ENCODE results near the gene GPR25. TPM values are rescaled to one million over a fixed set of nuclear protein-coding genes. Genes with fewer than 3 reads are reported as not detected.

Gene GPR25
- total and polyA plus RNA-seq, 3 experiments from 2014 or later = 0.18 to 34.0 (median 0.44) TPM

DNA sequence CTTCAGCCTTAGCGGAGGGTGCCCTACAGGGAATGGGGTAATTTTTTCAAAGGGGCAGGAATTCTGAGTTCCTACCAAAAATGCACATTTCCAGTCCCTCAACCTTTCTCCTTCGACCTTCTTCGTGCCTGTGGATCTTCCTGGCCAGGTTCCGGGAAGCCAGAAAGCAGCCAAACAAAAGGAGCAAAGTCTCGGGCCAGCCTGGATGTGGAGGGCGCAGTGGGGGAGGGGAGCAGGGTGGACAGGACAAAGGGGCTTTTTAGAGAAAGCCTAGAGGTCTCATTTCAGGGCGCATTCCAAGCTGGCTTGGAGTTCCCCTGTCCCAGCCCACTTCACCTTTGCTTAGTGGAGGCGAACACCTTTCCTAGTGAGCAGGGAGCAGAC lies 19.0 kb downstream of the GPR25 start:
- ChIA-PET POLR2A (no interaction called here), CTCF (no interaction called here)
- DNase-seq = peak in 1 of 5 donors; percentile 21
- Histone ChIP-seq H3K27ac (ENCODE audit: low read depth, low read length) (no peak overlapping the region), H3K4me3 (ENCODE audit: low read length) (no peak overlapping the region), H3K36me3 (ENCODE audit: insufficient read depth, low read length) (no peaks in the 10 kb centered on the region), H3K27me3 (ENCODE audit: insufficient read depth, low read length, poor library complexity, severe bottlenecking) (peaks cover 12% of the 10 kb centered on the region), H3K9me3 (ENCODE audit: low read length) (no peaks in the 10 kb centered on the region), H3K4me1 (ENCODE audit: insufficient read depth, low read length) (peaks cover 46% of the 10 kb centered on the region)
- Mint-ChIP-seq H3K27ac (peak overlapping the region in 1 of 8 donors; percentile 62), H3K9me3 (no peaks in the 10 kb centered on the region), H3K27me3 (peaks cover 18 to 23% of the 10 kb centered on the region in 2 donors), H3K4me1 (peaks cover 39 to 51% (median 50%) of the 10 kb centered on the region in 3 donors), H3K36me3 (no peaks in the 10 kb centered on the region), H3K4me3 (peak overlapping the region in 6 of 7 donors; percentile 45 to 85 (median 71))

DNA sequence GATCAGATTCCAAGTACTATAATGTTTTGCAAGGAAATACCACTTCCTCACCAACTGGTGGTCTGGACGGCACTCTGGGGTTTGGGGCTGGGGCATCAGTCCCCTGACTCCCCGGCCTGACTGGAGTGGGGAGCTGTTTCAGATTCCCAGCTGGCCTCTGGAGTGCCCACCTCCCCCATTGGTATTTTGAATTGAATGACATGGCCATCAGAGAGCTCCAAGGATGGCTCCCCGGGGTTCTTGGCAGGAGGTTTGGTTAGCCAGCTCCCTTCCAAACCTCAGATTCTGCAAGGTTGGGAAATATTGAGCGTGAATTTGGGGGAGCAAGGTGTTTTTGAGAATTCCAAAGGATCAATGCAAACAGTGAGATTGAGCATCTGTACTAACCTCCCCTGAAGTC lies 19.8 kb downstream of the GPR25 start:
- Mint-ChIP-seq H3K4me1 (peaks cover 33 to 44% (median 44%) of the 10 kb centered on the region in 3 donors), H3K9me3 (no peaks in the 10 kb centered on the region), H3K36me3 (no peaks in the 10 kb centered on the region), H3K27me3 (peaks cover 18 to 23% of the 10 kb centered on the region in 2 donors), H3K27ac (peak overlapping the region in 1 of 8 donors; percentile 19), H3K4me3 (peak overlapping the region in 2 of 7 donors; percentile 12 to 72)
- no peaks in the 10 kb centered on the region for H3K9me3 ChIP-seq (ENCODE audit: low read length)
- peak in 1 of 5 donors; percentile 18 for DNase-seq
- H3K4me1 ChIP-seq (ENCODE audit: insufficient read depth, low read length) = peaks cover 41% of the 10 kb centered on the region
- no peak overlapping the region for H3K27ac ChIP-seq (ENCODE audit: low read depth, low read length)
- peaks cover 12% of the 10 kb centered on the region for H3K27me3 ChIP-seq (ENCODE audit: insufficient read depth, low read length, poor library complexity, severe bottlenecking)
- ChIA-PET CTCF (no interaction called here), POLR2A (no interaction called here)
- H3K4me3 ChIP-seq (ENCODE audit: low read length) = no peak overlapping the region
- H3K36me3 ChIP-seq (ENCODE audit: insufficient read depth, low read length) = no peaks in the 10 kb centered on the region

DNA sequence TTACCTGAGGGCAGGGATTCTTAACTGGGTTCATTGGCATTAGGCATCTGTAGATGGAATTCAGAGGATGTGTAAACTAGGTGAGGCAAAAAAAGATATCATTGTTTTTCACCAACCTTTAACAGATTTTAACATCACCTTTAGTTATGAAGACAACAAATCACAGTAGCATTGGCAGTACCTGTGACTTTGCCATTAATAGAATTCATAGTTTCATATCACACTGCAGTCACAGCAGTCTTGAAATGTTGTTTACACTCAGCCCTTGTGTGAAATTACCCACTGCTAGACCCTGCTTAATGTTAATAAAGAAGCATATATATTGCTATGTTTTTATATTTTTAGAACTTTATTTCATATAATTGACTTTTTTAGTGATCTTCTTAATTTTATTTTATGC lies 20.2 kb downstream of the GPR25 start:
- H3K27ac ChIP-seq (ENCODE audit: low read depth, low read length) = no peak overlapping the region
- H3K36me3 ChIP-seq (ENCODE audit: insufficient read depth, low read length) = no peaks in the 10 kb centered on the region
- Mint-ChIP-seq H3K27ac (no peak overlapping the region), H3K36me3 (no peaks in the 10 kb centered on the region), H3K27me3 (peaks cover 18 to 23% of the 10 kb centered on the region in 2 donors), H3K4me1 (peaks cover 29 to 40% (median 40%) of the 10 kb centered on the region in 3 donors), H3K9me3 (no peaks in the 10 kb centered on the region), H3K4me3 (peak overlapping the region in 1 of 7 donors; percentile 72)
- no peak overlapping the region for H3K4me3 ChIP-seq (ENCODE audit: low read length)
- H3K4me1 ChIP-seq (ENCODE audit: insufficient read depth, low read length) = peaks cover 37% of the 10 kb centered on the region
- no peaks in the 10 kb centered on the region for H3K9me3 ChIP-seq (ENCODE audit: low read length)
- CTCF ChIA-PET = no interaction called here
- POLR2A ChIA-PET = no interaction called here
- peaks cover 12% of the 10 kb centered on the region for H3K27me3 ChIP-seq (ENCODE audit: insufficient read depth, low read length, poor library complexity, severe bottlenecking)
- no peak for DNase-seq

DNA sequence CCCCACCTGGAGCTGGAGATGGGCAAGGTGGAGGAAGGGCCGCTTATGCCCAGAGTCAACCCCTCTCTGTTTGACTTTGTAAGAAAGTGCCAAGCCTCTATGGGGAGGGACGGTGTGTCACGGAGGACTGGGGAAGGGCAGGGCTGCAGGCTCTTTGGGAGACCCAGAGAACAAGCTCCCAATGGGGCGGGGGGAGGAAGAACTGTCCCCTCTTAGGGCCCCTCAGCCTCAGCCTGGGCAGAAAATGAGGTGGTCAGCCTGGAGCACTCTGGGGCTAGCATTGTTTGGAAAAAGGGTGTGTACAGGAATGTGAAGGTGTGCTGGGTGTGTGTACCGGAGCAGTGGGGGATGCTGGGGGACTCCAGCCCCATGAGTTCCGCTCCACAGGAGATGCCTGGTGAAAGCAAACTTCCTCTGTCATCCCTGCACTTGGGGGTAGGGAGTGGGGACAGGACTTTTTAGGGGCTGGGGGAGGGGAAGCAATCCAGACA lies 20.7 kb downstream of the GPR25 start:
- no peak overlapping the region for H3K27ac ChIP-seq (ENCODE audit: low read depth, low read length)
- peaks cover 18 to 23% of the 10 kb centered on the region in 2 donors for H3K27me3 Mint-ChIP-seq
- no peaks in the 10 kb centered on the region for H3K36me3 ChIP-seq (ENCODE audit: insufficient read depth, low read length)
- CTCF ChIA-PET = no interaction called here
- POLR2A ChIA-PET = no interaction called here
- no peak overlapping the region for H3K4me3 Mint-ChIP-seq
- no peaks in the 10 kb centered on the region for H3K36me3 Mint-ChIP-seq
- H3K9me3 ChIP-seq (ENCODE audit: low read length) = no peaks in the 10 kb centered on the region
- DNase-seq = peak in 1 of 5 donors; percentile 26
- H3K4me3 ChIP-seq (ENCODE audit: low read length) = no peak overlapping the region
- peaks cover 24 to 35% (median 35%) of the 10 kb centered on the region in 3 donors for H3K4me1 Mint-ChIP-seq
- H3K27ac Mint-ChIP-seq = no peak overlapping the region
- H3K27me3 ChIP-seq (ENCODE audit: insufficient read depth, low read length, poor library complexity, severe bottlenecking) = peaks cover 12% of the 10 kb centered on the region
- no peaks in the 10 kb centered on the region for H3K9me3 Mint-ChIP-seq
- peaks cover 32% of the 10 kb centered on the region for H3K4me1 ChIP-seq (ENCODE audit: insufficient read depth, low read length)

DNA sequence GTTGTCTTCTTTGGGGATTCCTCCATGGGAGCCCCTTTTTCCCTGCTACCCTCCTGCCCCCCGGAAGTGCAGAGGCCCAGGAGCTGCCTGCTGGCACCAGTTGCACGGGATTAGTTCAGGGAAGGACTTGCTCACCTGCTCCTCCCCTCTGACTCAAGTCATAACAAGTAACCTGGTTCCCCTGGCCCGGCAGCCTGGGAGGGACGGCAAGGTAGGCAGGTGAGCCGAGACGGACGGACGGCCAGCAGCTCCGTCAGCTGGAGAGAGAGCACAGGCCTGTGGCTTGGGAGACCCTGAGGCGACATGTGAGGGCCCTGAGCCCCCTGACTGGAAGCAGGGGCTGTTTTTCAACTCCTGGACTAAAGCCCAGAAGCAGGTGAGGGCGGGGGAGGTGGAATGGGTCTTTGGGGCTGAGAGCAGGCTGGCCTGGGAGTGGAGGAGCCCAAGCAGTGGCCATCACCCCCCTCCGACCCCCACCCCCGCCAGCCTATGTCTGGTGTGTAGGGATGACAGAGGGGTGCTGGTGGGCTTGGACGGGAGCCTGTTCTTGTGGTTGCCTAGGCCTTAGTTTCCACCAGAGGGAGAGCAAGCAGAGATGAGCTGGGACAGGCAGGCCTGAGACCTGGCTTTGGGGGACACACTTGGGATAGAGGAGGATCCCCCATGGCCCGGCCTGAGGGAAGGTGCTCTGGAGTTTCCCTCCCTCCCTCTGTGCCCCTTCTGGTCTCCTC lies 22.1 kb downstream of the GPR25 start, which contains the start of gene INAVA:
TSS of gene INAVA (plus strand) at position 189 of the 731 bp plus-strand sequence. CDS start 3,501 bp downstream, outside the sequence.
- Mint-ChIP-seq H3K27ac (no peak within 1 kb of the TSS), H3K4me1 (peaks cover 10 to 21% (median 20%) of the 10 kb centered on the region in 3 donors), H3K4me3 (no peak within 1 kb of the TSS), H3K36me3 (no peaks in the 10 kb centered on the region), H3K27me3 (peaks cover 17 to 23% of the 10 kb centered on the region in 2 donors), H3K9me3 (no peaks in the 10 kb centered on the region)
- Histone ChIP-seq H3K4me1 (ENCODE audit: insufficient read depth, low read length) (peaks cover 18% of the 10 kb centered on the region), H3K9me3 (ENCODE audit: low read length) (no peaks in the 10 kb centered on the region), H3K36me3 (ENCODE audit: insufficient read depth, low read length) (no peaks in the 10 kb centered on the region), H3K27me3 (ENCODE audit: insufficient read depth, low read length, poor library complexity, severe bottlenecking) (peaks cover 12% of the 10 kb centered on the region), H3K27ac (ENCODE audit: low read depth, low read length) (no peak within 1 kb of the TSS), H3K4me3 (ENCODE audit: low read length) (no peak within 1 kb of the TSS)
- CTCF ChIA-PET = no interaction called here
- DNase-seq = no peak
- POLR2A ChIA-PET = no interaction called here

DNA sequence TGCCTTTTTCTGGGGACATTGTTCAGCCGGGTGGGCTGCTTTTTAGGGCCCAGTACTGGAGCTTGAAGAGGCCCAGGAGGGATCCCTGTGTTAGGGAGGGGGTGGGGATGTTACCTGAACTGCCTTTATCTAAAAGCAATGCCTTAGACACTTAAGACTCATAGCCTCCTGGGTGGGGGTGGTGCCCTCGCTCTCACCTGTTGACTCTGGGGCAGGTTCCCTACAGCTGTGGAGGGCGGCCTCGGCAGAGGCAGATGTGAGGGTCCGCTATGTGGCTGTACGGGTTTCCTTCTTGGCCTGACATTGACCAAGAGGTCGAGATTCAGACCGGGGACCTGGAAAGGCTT lies 22.6 kb downstream of the GPR25 start:
- Histone ChIP-seq H3K27ac (ENCODE audit: low read depth, low read length) (no peak overlapping the region), H3K9me3 (ENCODE audit: low read length) (no peaks in the 10 kb centered on the region), H3K4me1 (ENCODE audit: insufficient read depth, low read length) (peaks cover 12% of the 10 kb centered on the region), H3K4me3 (ENCODE audit: low read length) (no peak overlapping the region), H3K27me3 (ENCODE audit: insufficient read depth, low read length, poor library complexity, severe bottlenecking) (peaks cover 12% of the 10 kb centered on the region), H3K36me3 (ENCODE audit: insufficient read depth, low read length) (no peaks in the 10 kb centered on the region)
- ChIA-PET CTCF (no interaction called here), POLR2A (no interaction called here)
- H3K9me3 Mint-ChIP-seq = no peaks in the 10 kb centered on the region
- DNase-seq = no peak
- peaks cover 5 to 17% (median 15%) of the 10 kb centered on the region in 3 donors for H3K4me1 Mint-ChIP-seq
- H3K27me3 Mint-ChIP-seq = peaks cover 17 to 23% of the 10 kb centered on the region in 2 donors
- H3K4me3 Mint-ChIP-seq = no peak overlapping the region
- H3K36me3 Mint-ChIP-seq = no peaks in the 10 kb centered on the region
- no peak overlapping the region for H3K27ac Mint-ChIP-seq

DNA sequence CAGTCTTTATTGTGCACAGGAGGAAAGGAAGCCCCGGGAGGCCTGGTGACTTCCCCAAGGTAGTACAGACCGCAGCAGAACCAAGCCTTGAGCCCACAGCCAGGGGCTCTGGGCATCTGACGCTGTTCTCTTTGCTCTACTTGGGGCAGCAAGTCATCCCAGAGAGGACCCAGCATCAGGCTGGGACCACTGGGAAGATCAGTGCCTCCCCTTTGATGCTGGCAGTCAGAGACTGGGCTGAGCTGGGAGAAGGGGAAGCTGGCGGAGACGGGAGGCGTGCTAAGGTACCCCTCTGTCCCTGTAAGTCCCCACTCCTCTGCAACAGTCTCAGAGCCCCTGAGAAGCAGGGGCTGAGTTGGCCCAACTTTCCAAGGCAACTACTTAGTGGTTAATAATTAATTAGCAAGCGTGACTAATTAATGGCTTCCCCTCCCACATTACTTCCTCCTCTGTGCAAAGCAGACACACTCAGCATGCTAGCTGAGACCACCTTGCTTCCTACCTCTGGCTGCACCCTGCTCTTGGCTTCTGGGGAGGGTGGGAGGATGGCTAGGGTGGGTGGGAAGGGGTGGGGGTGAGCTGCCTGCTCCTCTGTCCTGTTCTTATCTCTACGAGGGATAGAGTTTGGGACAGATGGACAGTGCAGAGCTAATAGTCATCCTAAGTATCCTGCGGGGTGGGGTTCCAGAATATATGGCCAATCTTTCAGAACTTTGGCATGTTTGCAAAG lies 23.2 kb downstream of the GPR25 start:
- no peaks in the 10 kb centered on the region for H3K9me3 Mint-ChIP-seq
- H3K27ac Mint-ChIP-seq = peak overlapping the region in 1 of 8 donors; percentile 14
- H3K4me3 Mint-ChIP-seq = no peak overlapping the region
- H3K27ac ChIP-seq (ENCODE audit: low read depth, low read length) = no peak overlapping the region
- ChIA-PET CTCF (no interaction called here), POLR2A (no interaction called here)
- no peak for DNase-seq
- peaks cover 7% of the 10 kb centered on the region for H3K27me3 ChIP-seq (ENCODE audit: insufficient read depth, low read length, poor library complexity, severe bottlenecking)
- no peak overlapping the region for H3K4me3 ChIP-seq (ENCODE audit: low read length)
- H3K4me1 ChIP-seq (ENCODE audit: insufficient read depth, low read length) = peaks cover 8% of the 10 kb centered on the region
- peaks cover 17 to 23% of the 10 kb centered on the region in 2 donors for H3K27me3 Mint-ChIP-seq
- H3K36me3 ChIP-seq (ENCODE audit: insufficient read depth, low read length) = no peaks in the 10 kb centered on the region
- no peaks in the 10 kb centered on the region for H3K9me3 ChIP-seq (ENCODE audit: low read length)
- no peaks in the 10 kb centered on the region for H3K36me3 Mint-ChIP-seq
- H3K4me1 Mint-ChIP-seq = peaks cover 1 to 13% (median 10%) of the 10 kb centered on the region in 3 donors

DNA sequence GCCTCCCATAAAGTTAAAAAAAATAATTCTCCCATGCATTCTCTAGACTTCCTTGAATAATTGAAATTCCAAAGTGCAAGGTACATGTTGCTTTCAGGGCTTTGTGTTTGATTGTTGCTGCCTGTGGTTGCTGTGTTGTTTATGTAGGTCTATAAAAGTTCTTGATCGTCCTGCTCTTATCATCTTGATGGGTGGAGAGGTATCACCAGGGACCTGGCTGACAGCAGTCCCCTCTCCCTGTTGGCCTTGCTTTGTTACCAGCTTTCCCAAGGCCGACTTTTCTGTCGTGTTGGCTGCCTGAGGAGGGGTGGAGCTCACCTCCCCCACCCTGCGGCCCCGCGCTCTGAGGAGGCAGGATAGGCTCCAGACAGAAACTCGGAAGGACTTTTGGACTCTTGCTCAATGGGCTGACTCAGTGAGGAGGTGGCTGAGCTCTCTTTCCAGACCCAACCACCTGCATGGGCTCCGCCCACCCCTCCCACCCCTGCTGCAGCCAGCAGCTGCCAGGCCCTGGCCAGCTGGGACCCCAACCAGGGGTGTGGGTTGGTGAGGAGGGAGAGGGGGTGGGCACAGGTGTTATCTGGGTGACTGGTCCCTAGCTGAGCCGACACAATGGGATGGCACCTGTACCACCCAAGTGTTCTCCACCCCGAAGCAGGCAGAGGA lies 23.9 kb downstream of the GPR25 start:
- no peak overlapping the region for H3K4me3 ChIP-seq (ENCODE audit: low read length)
- peaks cover 20 to 26% of the 10 kb centered on the region in 2 donors for H3K27me3 Mint-ChIP-seq
- H3K9me3 ChIP-seq (ENCODE audit: low read length) = no peaks in the 10 kb centered on the region
- ChIA-PET POLR2A (no interaction called here), CTCF (no interaction called here)
- no peaks in the 10 kb centered on the region for H3K36me3 Mint-ChIP-seq
- H3K27ac Mint-ChIP-seq = no peak overlapping the region
- peaks cover 4% of the 10 kb centered on the region for H3K4me1 ChIP-seq (ENCODE audit: insufficient read depth, low read length)
- no peaks in the 10 kb centered on the region for H3K9me3 Mint-ChIP-seq
- no peak for DNase-seq
- no peak overlapping the region for H3K4me3 Mint-ChIP-seq
- no peaks in the 10 kb centered on the region for H3K36me3 ChIP-seq (ENCODE audit: insufficient read depth, low read length)
- peaks cover 7% of the 10 kb centered on the region for H3K27me3 ChIP-seq (ENCODE audit: insufficient read depth, low read length, poor library complexity, severe bottlenecking)
- peaks cover 1 to 7% (median 5%) of the 10 kb centered on the region in 3 donors for H3K4me1 Mint-ChIP-seq
- H3K27ac ChIP-seq (ENCODE audit: low read depth, low read length) = no peak overlapping the region

Data from CD8-positive, alpha-beta memory T cell (primary cell).